Stimulated activated CD4-positive, alpha-beta T cell treated with anti-CD3 and anti-CD28 coated beads, Interleukin-4, amount 100 ng/mL, for 24 hours (primary cell): ENCODE data around the gene EFEMP2.
"Not testable (repeated sequence)": the region's sequence is repeated elsewhere in the genome, so short reads cannot be mapped to it uniquely, and the experiment has no call there.

ENCODE experiments used
- DNase-seq: peaks from one replicate; pipeline ENCODE4 v3.0.0-alpha.2; 2020

The EFEMP2 gene

DNA sequence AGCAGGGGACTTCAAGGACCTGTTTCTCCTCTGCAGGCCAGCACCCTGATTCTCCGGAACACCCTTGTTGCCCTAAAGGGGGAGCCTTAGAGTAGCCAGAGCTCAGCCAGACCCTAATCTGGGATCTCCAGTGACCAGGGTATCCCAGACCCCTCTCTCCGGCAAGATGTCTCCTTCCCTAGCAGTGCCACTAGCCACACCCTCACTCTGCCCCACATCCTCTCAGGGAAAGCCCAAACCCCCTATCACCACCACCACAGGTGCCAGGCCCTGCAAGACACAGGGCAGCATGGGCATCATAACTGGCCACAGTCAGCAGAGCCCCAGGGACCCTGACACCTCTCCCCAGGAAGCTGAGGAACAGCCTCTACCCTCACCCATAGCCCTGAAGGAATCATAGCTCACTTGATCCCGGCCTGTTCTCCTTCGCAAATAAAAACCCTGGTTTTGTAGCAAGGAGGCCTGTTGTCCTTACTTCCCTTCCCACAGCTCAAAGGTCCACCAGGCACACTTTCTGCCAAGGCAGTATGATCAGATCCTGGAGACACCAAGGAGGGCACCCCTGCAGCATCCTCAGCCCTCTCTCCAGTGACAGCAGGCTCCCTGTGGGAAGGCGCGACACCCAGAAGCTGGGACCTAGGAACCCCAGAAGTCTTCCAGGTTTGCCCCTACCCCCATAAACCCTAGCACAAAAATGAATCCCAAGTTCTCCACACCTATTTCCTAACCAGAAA lies 19.2 kb downstream of the EFEMP2 start:
- peak; percentile 3 for DNase-seq

- DNase-seq, result no peak
Measured at GRCh38 chr11:65852508-65853245, 19.9 kb downstream of the EFEMP2 start.

DNA sequence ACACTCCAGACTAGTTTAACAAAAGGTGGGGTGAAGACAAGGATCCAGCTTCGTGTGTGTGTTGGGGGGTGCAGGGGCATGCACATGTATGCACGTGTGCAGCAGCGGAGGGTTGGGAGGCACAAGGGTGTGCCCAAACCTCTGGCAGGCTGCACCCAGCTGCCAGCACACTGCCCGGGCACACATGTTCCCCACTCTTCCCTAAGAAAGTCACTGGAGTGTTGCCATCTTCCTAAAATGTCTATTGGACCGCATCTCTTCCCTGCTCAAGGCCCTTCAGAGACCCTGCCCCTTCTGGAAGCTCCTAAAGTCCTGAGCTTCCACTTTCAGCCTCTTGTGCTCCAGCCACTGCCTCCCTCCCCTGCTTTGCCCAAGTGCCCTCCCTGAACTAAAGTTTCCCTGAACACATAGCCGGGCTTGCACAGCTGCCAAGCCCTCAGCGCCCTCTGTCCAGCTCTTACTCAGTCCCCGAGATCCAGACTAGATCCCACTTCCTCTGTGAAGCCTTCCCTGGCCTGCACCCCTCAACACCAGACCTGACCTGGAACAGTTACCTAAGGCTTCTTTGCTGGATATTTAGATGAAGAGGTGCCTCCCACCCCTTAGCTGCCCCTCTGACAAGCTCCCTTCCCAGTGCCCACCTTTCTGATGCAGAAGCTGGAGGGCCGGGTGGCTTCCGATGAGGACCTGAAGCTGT lies 20.6 kb downstream of the EFEMP2 start:
- no peak for DNase-seq

- DNase-seq, result no peak
Measured at GRCh38 chr11:65851083-65851579, 21.5 kb downstream of the EFEMP2 start.

- DNase-seq, result no peak
Measured at GRCh38 chr11:65850217-65851082, 22.1 kb downstream of the EFEMP2 start.

DNA sequence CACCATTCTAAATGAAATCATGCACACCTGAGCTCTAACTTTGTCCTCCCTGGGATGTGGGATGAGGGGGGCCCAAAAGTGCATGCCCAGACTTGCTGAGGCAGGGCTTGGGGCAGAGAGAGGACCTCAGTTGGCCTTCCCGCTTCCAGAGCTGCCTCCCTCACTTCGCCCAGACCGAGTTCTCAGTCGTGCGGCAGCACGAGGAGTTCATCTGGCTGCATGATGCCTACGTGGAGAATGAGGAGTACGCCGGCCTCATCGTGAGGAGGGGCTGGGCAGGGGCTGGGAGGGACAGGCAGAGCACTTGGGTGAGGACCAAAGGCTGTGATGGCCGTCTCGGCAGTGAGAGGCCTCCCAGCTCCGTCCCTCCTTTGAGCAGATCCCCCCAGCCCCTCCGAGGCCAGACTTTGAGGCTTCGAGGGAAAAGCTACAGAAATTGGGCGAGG lies 22.8 kb downstream of the EFEMP2 start:
- no peak for DNase-seq

GRCh38 chr11:65849366-65849765 lies 23.2 kb downstream of the EFEMP2 start:
- no peak for DNase-seq

GRCh38 chr11:65848693-65849092 lies 23.9 kb downstream of the EFEMP2 start:
- not testable (repeated sequence) for DNase-seq

GRCh38 chr11:65847746-65848145 lies 24.9 kb downstream of the EFEMP2 start:
- no peak for DNase-seq

- DNase-seq, result no peak
Measured at GRCh38 chr11:65844231-65844872, 28.2 kb downstream of the EFEMP2 start.

DNA sequence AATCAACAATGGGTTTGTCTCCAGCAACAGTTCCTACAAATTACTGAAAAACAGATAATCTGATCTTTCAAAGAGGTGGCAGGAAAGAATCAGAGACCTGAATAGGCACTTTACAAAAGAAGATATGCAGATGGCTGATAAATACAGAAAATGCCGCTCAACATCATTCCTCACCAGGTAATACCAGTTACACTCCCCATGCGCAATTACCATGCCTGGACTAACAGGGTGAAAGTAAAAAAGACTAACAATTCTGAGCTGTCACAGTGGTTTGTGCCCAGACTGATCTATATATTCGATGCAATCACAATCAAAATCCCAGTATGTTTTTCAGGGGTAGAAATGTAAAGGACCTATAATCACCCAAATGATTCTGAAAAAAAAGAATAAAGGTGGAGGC lies 28.8 kb downstream of the EFEMP2 start:
- no peak for DNase-seq

- DNase-seq, result no peak
Measured at GRCh38 chr11:65842144-65842543, 30.5 kb downstream of the EFEMP2 start.

DNA sequence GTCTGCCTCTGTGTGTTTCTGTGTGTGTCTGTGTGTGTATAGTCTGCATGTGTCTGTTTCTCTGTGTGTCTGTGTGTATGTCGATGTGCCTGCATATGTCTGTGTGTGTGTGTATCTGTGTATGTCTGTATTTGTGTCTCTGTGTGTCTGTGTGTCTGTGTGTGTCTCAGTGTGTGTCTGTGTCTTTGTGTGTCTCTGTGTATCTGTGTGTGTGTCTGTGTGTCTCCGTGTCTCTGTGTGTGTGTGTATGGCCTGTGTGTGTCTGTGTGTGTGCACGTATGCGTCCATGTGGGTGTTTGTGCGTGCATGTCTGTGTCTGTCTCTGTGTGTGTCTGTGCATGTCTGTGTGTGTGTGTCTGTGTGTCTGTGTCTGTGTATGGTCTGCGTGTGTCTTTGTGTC lies 38.4 kb downstream of the EFEMP2 start:
- DNase-seq, result no peak

DNA sequence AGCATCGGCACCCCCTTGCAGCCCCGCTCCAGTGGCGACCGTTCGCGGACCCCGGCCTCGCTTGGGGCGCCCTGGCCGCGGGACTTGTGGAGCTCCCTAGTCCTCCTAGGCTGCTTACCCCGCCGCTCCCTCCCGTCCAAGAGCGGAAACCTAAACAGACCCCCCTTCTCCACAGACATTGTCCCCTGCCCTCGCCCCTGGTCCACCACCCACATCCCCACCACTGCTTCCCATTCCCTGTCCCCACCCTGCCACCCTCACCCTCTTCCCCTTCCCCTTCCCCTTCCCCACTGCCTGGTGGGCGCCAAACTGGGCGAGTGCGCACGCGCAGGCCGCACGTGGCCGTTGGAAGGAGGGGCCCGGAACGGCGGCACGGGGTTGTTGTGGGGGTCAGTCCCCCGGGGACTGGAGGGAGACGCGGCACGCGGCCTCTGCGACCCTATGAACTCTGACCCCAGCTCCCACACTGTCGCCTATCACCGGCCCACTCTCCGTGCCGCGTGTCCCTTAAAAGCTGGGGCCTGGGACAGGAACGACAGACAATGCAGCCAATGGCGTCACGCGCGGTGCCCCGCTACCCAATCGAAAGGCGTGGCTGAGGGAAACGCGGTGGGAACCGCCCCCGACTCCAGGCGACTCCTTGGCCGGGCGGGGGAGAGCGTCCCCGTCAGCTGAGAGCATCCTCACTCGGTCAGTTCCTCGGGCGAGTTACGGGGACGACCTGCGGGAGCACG lies 39.1 kb downstream of the EFEMP2 start, which contains the start of gene SNX32:
Gene SNX32 (plus strand): TSS at position 667 of the 734 bp plus-strand sequence. CDS start 103 bp downstream, outside the sequence.
- peak; percentile 96 for DNase-seq

- not testable (repeated sequence) for DNase-seq
Measured at GRCh38 chr11:65832231-65832630, 40.4 kb downstream of the EFEMP2 start.

GRCh38 chr11:65829459-65829858 lies 43.1 kb downstream of the EFEMP2 start:
- no peak for DNase-seq

DNA sequence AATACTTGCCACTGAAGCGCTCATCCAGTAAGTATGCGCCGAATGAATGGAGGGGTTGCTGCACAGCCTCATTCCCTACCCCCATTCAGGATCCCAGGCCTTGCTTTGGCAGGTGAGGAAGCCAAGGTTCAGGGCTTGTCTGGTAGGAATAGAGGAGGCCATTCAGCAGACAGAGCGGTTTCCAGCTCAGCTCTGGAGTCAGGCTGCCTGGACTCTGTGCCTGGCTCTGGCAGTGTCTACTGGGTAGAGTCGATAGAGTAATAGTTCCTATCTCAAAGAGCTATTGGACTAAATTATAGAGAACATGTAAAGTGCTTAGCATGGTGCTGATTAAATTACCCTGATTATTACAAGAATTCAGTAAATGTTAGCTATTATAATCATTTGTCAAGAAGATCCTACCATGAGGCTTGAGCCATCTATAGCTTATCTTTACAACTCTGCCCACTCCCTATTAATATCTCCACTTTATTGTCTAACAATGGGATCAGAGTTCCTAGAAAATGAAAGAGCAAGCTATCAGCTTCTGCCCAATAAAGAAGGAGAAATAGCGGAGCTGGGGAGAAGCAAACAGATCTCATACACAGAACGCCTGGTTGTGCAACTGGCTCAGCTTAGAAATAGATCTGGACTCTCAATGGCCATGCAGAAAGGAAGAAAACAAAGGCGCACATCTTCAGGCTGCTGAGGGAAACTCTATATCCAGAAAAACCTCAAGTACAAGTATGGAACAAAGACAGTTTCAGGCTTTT lies 45.4 kb downstream of the EFEMP2 start:
- no peak for DNase-seq

GRCh38 chr11:65822776-65823528 lies 49.6 kb downstream of the EFEMP2 start:
- DNase-seq, result no peak

DNA sequence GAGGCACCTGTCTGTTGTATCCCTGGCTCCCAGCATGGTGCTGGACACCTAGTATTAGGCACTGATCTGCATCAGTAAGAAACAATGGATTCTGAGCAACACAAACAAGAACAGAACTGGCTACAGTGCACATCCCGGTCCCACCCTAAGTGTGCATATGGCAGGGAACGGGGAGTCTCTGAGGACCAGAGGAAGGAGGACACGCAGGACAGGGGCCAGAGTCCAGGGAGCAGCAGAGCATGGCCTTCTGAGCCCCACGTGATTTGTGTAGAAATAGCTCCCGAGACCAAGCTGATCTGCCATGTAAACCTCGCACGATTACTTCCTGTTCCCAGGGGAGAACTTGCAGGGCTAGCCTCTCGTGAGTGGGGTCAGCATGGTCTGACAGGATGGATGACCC lies 51.5 kb downstream of the EFEMP2 start:
- DNase-seq, result no peak
